GM21390 (cell line): Measurements from ENCODE around the gene UBXN11.
A peak's percentile ranks its signal among the peaks of the same experiment; 100 is the strongest.

Source experiments
- ATAC-seq: cut with Tn5 transposase; IDR thresholded peaks from one replicate; pipeline ENCODE4 v1.9.1; 2021; ENCODE audit not compliant: unreplicated experiment

The UBXN11 gene

DNA sequence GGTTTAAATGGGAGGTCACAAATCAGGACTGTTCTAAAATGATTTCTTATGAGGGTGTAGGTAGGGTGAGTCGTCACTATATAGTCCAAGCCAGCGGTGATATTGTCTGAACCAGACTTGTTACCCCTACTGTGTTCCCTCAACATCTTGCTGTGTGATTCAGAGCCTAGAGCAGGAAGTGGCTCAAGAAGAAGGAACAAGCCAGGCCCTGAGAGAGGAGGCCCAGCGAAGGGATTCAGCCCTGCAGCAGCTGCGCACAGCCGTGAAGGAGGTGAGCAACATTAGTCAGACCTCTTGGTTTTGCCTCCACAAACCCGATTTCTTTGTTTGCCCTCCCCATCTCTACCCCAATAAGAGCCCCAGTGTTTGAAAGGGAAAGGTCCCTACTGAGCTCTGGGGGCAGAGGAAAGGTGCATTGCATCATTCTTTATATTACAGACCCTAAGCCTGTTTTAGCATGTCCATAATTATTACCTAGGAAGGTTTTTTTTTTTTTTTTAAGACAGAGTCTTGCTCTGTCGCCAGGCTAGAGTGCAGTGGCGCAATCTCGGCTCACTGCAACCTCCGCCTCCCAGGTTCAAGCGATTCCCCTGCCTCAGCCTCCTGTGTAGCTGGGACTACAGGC lies 31.5 kb downstream of the UBXN11 start:
- ATAC-seq: no peak

DNA sequence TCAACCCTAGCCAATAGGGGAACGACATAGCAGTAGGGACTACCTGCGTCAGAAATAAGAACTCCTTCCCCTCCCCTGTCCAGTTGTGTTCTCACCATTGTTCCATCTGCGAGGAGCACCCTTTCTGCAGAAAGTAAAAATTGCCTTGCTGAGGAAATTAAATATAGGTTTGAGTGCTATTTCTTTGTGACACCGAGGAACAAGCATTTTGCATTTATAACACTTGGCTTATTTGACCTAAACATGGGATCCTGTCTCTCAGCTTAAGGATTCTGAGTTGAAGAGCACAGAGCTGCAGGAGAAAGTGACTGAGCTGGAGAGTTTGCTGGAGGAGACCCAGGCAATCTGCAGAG lies 37.3 kb downstream of the UBXN11 start:
- ATAC-seq: no peak

DNA sequence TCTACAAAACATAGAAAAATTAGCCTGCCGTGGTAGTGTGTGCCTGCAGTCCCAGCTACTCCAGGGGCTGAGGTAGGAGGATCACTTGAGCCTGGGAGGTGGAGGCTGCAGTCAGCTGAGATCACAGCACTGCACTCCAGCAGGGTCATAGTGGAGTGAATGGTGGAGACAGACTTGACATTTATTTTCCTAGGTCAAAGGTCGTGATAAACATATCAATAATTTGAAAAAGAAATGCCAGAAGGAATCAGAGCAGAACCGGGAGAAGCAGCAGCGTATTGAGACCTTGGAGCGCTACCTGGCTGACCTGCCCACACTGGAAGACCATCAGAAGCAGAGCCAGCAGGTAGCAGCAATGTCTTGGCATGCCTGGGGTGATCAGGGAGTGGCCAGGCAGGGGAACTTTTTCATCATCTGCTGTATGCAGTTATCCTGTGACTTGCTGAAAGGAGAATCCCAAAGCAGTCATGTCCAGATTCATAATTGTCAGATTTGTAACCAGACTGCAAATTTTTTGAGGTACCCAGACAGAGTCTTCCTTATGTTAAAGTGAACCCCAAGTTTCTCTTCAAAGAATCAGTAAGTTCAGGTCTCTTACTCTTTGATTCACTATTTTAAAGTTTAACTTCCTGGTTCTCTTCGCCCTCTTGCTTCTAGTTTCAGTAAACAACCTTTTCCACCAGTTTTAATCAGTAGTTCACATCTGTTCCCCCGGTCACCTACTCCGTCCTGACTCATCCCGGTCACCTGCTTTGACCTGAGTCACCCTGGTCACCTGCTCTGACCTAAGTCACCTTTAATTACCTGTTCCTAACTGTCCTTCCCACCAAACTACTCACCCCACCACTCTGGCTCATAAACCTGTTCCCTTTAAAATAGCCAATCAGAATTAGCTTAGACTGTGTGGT lies 37.9 kb downstream of the UBXN11 start:
- ATAC-seq: no peak

DNA sequence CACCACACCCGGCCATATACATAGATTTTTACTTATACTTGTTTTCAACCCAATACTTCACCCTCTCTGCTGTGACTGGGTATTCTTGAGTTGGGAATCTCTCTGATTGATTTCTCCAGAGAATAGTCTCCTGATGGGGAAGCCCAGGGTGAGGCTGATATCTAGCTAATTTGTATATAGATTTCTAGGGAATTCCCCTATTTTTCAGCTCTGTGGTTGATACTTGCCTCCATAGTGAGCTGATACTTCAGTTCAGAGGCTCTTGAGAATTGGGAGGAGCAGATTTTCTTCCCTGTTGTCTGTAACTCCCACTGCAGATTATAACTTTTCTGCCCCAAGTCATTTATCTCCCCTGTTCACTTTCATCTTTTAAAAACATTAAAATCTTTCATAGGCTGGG lies 41.0 kb downstream of the UBXN11 start:
- ATAC-seq: no peak

DNA sequence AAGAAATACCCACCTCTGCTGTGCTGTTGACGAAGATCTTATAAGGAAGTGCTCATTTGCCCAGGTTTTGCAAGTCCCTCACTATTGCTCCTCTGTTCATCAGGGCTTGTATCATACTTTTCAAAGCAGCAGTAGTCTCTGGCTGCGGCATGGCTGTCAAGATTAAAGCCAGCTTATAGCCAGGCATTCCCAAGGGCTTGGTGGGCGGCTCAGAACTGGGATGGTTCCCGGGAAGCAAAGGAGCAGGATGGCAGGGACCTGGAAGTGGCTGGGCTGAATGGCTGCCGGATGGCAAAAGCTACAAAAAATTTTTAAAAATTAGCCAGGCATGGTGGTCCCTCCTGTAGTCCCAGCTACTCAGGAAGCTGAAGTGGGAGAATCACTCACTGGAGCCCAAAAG lies 43.2 kb downstream of the UBXN11 start:
- ATAC-seq: no peak

DNA sequence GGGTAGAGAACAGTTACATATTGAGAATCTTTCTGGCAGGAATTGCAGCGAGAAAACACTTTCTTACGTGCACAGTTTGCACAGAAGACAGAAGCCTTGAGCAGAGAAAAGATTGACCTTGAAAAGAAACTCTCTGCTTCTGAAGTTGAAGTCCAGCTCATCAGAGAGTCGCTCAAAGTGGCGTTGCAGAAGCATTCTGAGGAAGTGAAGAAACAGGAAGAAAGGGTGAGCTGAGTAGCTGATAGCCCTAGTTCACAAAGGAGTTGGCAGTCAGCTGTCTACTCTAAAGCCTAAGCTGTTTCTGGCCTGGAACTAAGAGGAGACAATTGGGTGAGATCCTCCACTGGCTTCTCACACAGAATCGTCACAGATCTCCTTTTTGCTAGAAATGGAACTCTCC lies 46.9 kb downstream of the UBXN11 start:
- ATAC-seq: no peak

DNA sequence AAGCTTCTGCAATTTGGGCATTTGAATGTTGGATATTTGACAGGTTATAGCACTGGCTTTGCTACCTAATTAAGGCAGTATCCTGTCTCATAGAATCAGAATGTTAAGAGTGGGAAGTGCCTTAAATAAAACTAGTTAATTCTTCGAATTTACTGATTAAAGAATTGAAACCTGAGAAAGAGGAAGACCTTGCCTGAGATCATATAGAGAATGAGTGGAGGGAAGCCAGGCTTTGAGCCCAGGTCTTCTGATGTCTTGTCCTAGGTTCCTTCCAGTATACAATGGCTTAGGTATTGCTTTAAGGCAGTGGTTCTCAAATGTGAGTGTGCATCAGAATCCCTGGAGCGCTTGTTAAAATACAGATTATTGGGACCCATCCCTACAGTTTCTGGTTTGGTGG lies 47.4 kb downstream of the UBXN11 start:
- ATAC-seq: no peak

DNA sequence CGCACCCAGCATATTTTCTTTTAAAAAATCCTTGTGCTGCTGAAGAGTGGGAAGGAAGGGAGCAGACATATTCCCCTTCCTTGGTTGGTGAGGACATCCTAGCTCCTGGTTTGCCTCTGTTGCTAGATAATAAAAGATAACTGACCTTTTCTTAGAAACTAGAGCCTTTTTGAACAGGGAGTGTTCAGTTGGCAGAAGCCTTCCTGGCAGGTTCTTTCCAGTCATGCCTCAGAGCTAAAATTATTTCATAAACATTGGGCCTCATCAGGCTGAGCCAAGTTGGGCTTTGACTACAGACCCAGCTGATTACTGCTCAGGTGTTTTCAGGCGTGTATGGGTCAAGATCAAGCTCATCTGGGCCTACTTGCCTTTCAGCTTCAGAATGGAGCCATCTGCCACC lies 49.2 kb downstream of the UBXN11 start:
- ATAC-seq: no peak

DNA sequence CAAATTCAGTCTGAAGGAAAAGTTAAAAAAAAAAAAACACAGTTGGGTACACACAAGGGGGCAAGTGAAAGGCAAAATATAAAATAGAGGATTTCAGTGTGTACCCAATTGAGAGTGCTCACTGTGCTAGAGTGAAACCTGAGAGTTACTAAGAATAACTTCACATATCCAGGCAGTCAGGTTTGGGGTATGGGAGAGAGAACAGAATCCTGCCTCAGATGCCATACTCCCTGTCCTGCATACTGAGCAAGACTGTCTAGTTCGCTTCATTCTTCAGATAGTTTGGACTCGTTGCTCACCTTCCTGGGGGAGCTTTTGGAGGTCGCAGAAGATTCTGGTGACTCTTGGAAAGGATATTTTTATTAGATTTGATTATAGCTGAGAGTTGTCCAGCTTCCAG lies 52.0 kb downstream of the UBXN11 start:
- no peak for ATAC-seq

DNA sequence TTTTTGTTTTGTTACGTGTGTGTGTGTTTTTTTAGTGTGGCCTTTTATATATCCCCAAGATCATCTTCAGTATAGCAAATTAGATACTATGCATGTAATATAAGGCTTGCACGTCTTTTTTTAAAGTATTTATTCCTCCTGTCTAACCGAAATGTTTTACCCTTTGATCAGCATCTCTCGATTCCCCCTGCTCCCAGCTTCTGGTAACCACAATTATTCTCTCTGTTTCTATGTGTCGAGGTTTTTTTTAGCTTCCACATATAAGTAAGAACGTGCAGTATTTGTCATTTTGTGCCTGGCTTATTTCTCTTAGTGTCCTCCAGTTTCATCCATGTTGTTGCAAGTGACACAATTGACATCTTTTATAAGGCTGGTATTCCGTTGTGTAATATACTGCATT lies 53.7 kb downstream of the UBXN11 start:
- ATAC-seq: no peak

DNA sequence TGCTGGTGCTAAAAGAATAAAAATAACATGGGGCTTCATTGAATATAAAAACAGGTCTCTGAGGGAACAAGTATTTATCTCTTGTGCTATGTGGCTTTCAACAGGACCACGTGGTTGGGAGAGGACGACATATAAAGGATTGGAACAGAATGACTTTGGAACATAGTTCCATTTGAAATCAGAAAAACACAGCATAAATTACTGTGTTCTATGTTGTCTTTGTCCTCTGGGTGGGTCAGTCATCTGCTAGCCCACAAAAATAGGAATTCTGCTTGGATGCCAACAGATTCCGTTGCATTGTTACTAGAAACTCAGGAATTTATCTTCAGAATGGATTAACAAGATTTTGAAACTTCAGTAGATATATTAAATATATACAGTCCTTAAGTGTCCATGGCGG lies 66.5 kb downstream of the UBXN11 start:
- ATAC-seq: no peak

DNA sequence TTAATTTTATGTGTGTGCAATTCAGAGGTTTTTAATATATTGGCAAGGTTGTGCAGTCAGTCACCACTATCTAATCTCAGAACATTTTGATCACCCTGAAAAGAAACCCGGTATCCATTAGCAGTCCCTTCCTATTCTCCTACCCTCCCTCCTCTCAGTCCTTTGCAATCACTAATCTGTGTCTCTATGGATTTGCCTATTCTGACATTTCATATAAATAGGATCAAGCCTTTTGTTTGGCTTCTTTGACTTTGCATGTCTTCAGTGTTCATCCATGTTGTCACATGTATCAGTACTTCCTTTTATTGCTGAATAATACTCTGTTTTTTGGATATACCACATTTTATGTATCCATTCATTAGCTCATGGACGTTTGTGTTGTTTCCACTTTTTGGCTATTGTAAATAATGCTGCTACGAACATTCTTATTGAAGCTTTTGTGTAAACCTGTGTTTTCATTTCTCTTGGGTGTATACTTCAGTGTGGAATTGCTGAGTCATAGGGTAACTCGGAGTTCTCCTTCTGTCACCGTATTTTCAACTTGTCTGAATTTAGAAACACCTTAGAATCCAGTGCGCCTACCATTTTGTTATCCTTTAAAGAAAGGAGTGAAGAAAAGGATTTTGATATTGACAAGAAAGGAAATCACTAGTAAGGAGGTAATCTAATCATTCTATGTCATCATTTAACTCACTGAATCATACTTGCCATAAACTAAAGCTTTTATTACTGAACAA lies 69.0 kb downstream of the UBXN11 start:
- no peak for ATAC-seq

DNA sequence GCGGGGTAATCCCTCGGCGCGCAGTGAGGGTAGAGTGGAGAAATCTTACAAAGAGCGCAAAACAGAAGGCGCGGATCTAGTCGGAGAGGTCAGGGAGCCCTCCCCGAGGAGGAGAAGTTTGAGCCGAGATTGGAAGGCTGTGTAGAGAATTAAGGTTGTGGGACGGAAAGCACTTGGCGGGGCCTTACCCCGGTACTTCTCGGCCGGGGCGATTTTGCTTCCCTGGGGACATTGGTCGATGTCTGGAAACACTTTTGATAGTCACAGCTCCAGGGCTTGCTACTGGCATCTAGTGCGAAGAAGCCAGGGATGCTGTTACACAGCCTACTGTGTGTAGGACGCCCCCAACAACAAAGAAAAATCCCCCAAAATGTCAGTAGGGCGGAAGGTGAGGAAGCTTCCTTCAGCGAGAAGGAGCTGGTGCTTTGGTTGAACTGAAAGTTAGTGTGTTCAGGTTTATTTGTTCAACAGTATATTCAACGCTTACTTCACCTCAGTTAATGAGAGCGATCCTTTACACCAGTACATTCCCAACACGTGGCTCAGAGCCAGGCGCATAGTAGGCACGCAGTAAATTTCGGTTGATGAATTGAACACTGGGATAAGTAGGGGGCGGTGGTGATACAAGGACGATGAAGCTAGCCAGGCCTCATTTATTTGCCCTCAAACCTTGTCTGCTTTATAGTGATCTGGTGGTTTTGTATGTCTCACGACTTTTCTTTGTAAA lies 71.6 kb downstream of the UBXN11 start:
- no peak for ATAC-seq

DNA sequence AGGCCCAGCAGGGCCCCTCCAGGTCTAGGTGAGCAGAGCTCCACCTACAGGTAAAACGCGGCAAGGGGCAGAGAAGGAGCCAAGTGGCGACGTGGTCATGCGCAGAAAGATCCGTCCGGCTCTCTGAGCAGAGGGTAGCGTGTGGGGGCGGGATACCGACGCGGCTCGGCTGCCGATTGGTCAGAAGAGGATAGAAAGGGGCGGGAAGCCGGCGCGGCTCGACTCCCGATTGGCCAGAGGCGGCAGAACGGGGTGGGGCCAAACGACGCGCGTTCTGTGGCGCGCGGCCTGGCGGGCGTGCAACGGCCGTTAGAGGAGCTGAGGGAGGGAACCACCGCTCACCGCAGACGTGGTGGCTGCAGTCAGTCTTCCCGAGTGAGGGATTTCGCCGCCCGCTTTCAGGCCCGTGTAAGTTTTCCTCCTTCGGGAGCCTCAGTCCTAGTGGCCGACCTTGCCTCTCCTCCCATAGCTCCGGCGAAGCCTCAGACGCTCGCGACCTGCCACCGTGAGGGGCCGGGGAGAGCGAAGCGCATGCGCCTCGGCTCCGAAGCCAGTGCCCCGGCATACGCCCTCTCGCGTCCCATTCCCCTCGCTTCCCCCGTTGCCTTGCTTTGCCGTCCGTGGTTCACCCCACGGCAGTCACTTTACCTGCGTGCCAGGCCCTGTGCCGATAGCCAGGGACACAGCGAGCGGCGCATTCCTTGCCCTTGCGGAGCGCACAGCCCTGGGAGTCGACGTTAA lies 72.4 kb downstream of the UBXN11 start, which contains the start of gene CEP85:
TSS of gene CEP85 (plus strand) at position 298 of the 741 bp plus-strand sequence. CDS start 5,584 bp downstream, outside the sequence.
- ATAC-seq: peak; percentile 87
